Stimulated activated CD8-positive, alpha-beta memory T cell treated with anti-CD3 and anti-CD28 coated beads, Interleukin-4, amount 100 ng/mL, for 4 hours (primary cell): ENCODE data around the gene MED31.
"Not testable (repeated sequence)": the region's sequence is repeated elsewhere in the genome, so short reads cannot be mapped to it uniquely, and the experiment has no call there.

Experiments used
- DNase-seq, 2 donors: peaks; one replicate each; pipeline ENCODE4 v3.0.0-alpha.2; 2020; ENCODE audit warnings: low read depth in 2 of 2, low spot score in 1 of 2

MED31 gene

GRCh38 chr17:6677158-6677831 lies 25.9 kb upstream of the MED31 start:
- no peak for DNase-seq

GRCh38 chr17:6676802-6677157 lies 25.4 kb upstream of the MED31 start:
- no peak for DNase-seq

GRCh38 chr17:6675201-6675825 lies 23.9 kb upstream of the MED31 start:
- no peak for DNase-seq

GRCh38 chr17:6674586-6674985 lies 23.2 kb upstream of the MED31 start:
- DNase-seq = no peak

GRCh38 chr17:6671431-6671830 lies 20.0 kb upstream of the MED31 start:
- no peak for DNase-seq

- no peak for DNase-seq
Observed at GRCh38 chr17:6670999-6671398, 19.6 kb upstream of the MED31 start.

- DNase-seq = no peak
Observed at GRCh38 chr17:6670571-6670970, 19.2 kb upstream of the MED31 start.

- DNase-seq = no peak
Observed at GRCh38 chr17:6669479-6670212, 18.2 kb upstream of the MED31 start.

GRCh38 chr17:6668727-6669425 lies 17.5 kb upstream of the MED31 start:
- DNase-seq = no peak

GRCh38 chr17:6668219-6668618 lies 16.8 kb upstream of the MED31 start:
- no peak for DNase-seq

- DNase-seq = no peak
Observed at GRCh38 chr17:6667516-6667915, 16.1 kb upstream of the MED31 start.

- DNase-seq = no peak
Observed at GRCh38 chr17:6666557-6666956, 15.2 kb upstream of the MED31 start.

- DNase-seq = peak in 1 of 2 donors; percentile 11
Observed at GRCh38 chr17:6666077-6666521, 14.7 kb upstream of the MED31 start.

GRCh38 chr17:6663200-6663599 lies 11.8 kb upstream of the MED31 start:
- DNase-seq = not testable (repeated sequence)

- no peak for DNase-seq
Observed at GRCh38 chr17:6661464-6661848, 10.1 kb upstream of the MED31 start.

- no peak for DNase-seq
Observed at GRCh38 chr17:6660805-6661463, 9.5 kb upstream of the MED31 start.

GRCh38 chr17:6660101-6660500 lies 8.7 kb upstream of the MED31 start:
- no peak for DNase-seq

GRCh38 chr17:6658411-6658810 lies 7.0 kb upstream of the MED31 start:
- not testable (repeated sequence) for DNase-seq

- no peak for DNase-seq
Observed at GRCh38 chr17:6657633-6658287, 6.4 kb upstream of the MED31 start.

GRCh38 chr17:6656797-6657632 lies 5.6 kb upstream of the MED31 start:
- not testable (repeated sequence) for DNase-seq
